ENCODE data around the gene C14orf180. TPM values are rescaled to one million over a fixed set of nuclear protein-coding genes. Genes with fewer than 3 reads are reported as not detected.

The C14orf180 gene
- total RNA-seq, 1 donor = not detected

DNA sequence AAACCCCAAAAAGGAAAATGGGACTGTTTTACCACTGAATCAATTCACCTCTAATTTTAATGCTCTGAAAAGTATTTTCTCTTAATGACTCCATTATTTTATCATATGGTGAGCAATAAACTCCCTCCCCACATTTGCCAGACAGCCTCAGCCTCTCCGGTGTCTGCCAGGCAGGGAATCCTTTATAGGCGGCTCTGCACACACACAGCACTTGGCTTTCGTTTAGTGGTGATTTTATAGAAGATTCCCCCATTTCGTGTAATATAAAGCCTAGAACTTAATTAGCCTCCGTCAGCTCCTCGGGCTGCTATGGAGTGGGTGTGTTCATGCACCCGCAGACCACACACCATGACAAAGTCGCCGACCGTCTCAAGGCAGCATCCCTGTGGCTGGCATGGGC is 10.1 kb upstream of the C14orf180 start:
- DNase-seq (ENCODE audit: low read depth) = no peak
- TF ChIP-seq, protein P1, sequence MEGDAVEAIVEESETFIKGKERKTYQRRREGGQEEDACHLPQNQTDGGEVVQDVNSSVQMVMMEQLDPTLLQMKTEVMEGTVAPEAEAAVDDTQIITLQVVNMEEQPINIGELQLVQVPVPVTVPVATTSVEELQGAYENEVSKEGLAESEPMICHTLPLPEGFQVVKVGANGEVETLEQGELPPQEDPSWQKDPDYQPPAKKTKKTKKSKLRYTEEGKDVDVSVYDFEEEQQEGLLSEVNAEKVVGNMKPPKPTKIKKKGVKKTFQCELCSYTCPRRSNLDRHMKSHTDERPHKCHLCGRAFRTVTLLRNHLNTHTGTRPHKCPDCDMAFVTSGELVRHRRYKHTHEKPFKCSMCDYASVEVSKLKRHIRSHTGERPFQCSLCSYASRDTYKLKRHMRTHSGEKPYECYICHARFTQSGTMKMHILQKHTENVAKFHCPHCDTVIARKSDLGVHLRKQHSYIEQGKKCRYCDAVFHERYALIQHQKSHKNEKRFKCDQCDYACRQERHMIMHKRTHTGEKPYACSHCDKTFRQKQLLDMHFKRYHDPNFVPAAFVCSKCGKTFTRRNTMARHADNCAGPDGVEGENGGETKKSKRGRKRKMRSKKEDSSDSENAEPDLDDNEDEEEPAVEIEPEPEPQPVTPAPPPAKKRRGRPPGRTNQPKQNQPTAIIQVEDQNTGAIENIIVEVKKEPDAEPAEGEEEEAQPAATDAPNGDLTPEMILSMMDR (IDR thresholded peaks at IDR 0.05; ENCODE audit: insufficient read depth, low read length) = no peak

DNA sequence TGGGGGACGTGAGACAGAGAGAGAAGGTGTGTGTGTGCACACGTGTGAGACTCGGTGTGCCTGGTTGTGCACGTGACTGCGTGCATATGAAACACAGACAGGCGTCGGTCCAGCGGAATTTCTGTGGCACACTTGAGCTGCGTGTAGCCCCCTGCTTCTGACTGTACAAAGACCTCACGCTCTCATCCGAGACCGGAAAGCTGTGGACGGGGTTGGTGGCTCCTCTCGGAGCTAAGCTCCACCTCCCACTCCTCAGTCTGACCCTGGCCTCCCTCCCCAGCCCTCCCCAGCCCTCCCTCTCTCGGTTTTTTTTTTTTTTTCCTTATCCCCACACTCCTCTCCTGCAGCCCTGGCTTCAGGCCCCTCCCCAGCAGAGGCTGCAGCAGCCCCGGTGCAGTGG is 8.3 kb upstream of the C14orf180 start:
- no peak for DNase-seq (ENCODE audit: low read depth)
- TF ChIP-seq, protein P1 (IDR thresholded peaks at IDR 0.05; ENCODE audit: insufficient read depth, low read length) = no peak
- H3K4me3 ChIP-seq (ENCODE audit: low read depth, low read length) = no peak overlapping the region

More for the DNA sequence above, 10.1 kb upstream of the C14orf180 start:
- H3K4me3 ChIP-seq (ENCODE audit: low read depth, low read length) = no peak overlapping the region

DNA sequence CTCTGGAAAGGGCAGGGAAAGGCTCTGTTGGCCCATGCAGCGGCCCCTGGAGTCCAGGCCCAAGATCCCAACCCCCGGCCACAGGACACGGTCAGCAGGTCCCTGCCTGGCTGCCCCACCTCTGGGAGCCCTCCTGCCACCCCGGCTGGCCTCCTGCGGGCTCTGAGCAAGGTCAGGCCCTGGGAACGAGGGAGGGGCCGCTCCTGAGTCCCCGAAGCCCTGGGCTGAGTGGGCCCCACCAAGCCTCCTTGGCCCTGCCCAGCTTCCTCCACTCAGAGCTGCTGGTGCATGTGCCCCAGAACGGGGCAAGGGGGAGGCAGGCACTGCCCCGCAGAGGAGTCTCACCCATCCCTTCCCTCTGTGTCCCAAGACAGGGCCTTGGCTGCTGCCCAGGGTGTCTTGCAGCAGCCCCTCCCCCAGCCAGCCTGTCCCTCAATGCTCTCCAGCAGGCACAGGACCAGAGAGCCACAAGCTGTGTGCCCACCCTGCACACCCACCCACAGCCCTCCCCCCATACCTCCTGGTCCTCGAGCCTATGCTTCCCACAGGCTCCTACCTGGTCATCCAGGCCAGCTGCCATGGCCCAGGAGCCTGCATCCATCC is 7.4 kb upstream of the C14orf180 start:
- TF ChIP-seq, protein P1 (IDR thresholded peaks at IDR 0.05; ENCODE audit: insufficient read depth, low read length) = no peak
- DNase-seq (ENCODE audit: low read depth) = no peak
- no peak overlapping the region for H3K4me3 ChIP-seq (ENCODE audit: low read depth, low read length)

DNA sequence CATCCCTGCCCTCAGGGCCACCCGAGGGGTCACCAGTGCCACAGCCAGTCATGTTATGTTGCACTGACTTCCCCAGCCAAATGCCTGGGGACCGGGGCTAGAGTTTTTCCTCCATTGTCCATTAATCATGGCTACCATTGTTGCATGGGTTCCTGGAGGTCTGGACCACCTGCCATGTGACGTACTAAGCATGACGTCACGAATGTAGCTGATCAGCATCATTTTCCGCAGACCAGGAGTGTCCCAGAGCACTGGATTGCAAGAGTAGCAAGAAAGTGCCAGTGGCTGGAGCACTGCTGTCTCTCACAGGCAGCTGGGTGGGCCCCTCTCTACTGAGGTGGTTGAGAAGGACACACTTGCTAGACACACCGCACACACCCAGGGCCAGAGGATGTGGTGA is 6.9 kb upstream of the C14orf180 start:
- no peak for DNase-seq (ENCODE audit: low read depth)
- TF ChIP-seq, protein P1 (IDR thresholded peaks at IDR 0.05; ENCODE audit: insufficient read depth, low read length) = no peak
- H3K4me3 ChIP-seq (ENCODE audit: low read depth, low read length) = no peak overlapping the region

DNA sequence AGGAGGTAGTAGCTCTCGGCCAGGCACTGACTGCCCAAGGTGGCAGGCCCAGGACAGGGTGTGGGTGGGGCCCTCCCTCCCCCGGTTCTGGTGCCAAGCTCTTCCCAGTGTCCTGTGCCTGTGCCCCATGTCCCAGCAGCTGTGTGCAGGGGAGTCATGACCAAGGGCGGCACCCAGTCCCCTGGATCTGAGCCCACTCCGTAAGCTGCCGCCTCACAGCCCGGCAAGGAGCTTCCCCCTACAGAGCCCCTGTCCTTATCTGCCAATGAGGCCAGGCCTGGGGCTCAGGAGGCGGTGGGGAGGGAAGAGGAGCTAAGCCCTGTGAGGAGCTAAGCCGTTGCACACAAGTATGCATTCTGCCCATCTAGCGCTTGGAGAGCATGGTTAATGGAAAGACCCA is 5.6 kb upstream of the C14orf180 start:
- TF ChIP-seq, protein P1 (IDR thresholded peaks at IDR 0.05; ENCODE audit: insufficient read depth, low read length) = no peak

DNA sequence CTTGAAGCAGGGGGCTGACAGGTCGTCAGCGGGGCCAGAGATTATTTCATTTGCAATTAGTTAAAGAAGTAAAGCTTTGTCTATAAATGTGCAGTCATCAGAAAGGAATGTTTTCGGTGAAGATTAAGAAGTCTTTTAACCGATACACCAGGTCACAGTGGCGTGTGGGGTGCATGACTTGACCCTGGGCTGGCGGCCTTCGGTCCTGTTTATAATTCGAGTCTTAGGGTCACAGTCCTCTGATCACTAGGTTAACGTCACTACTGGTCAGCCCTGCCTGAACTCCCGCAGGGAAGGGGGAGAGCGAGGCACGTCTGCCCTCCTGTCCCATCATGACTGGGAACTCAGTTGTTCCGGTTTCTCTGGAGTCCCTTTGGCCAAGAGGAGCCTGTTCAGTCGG is 5.0 kb upstream of the C14orf180 start:
- H3K4me3 ChIP-seq (ENCODE audit: low read depth, low read length) = no peak overlapping the region
- TF ChIP-seq, protein P1 (IDR thresholded peaks at IDR 0.05; ENCODE audit: insufficient read depth, low read length) = no peak
- DNase-seq (ENCODE audit: low read depth) = no peak

More for the DNA sequence above, 5.6 kb upstream of the C14orf180 start:
- H3K4me3 ChIP-seq (ENCODE audit: low read depth, low read length) = no peak overlapping the region
- no peak for DNase-seq (ENCODE audit: low read depth)
